HG02840 (cell line): ENCODE measurements around the gene PTH1R.
"Not testable (repeated sequence)": the region's sequence is repeated elsewhere in the genome, so short reads cannot be mapped to it uniquely, and the experiment has no call there.

Experiments
- ATAC-seq: cut with Tn5 transposase; IDR thresholded peaks from one replicate; pipeline ENCODE4 v1.9.1; 2021; ENCODE audit warnings: mild to moderate bottlenecking, moderate library complexity, moderate number of reproducible peaks; ENCODE audit not compliant: unreplicated experiment, low FRiP score

PTH1R gene

GRCh38 chr3:46908294-46908985 is 30.9 kb downstream of the PTH1R start:
- no peak for ATAC-seq

- no peak for ATAC-seq
Measured at GRCh38 chr3:46908986-46909534, 31.5 kb downstream of the PTH1R start.

GRCh38 chr3:46909535-46910161 is 32.1 kb downstream of the PTH1R start:
- ATAC-seq = no peak

- no peak for ATAC-seq
Measured at GRCh38 chr3:46910166-46910760, 32.7 kb downstream of the PTH1R start.

GRCh38 chr3:46910914-46911313 is 33.4 kb downstream of the PTH1R start:
- not testable (repeated sequence) for ATAC-seq

GRCh38 chr3:46912986-46913385 is 35.5 kb downstream of the PTH1R start:
- ATAC-seq = no peak

- ATAC-seq = no peak
Measured at GRCh38 chr3:46913644-46914043, 36.1 kb downstream of the PTH1R start.

- ATAC-seq = no peak
Measured at GRCh38 chr3:46914849-46915248, 37.3 kb downstream of the PTH1R start.

- ATAC-seq = no peak
Measured at GRCh38 chr3:46915297-46915822, 37.8 kb downstream of the PTH1R start.

- no peak for ATAC-seq
Measured at GRCh38 chr3:46916278-46916677, 38.8 kb downstream of the PTH1R start.

GRCh38 chr3:46916799-46917198 is 39.3 kb downstream of the PTH1R start:
- ATAC-seq = no peak

- no peak for ATAC-seq
Measured at GRCh38 chr3:46917257-46917656, 39.7 kb downstream of the PTH1R start.

GRCh38 chr3:46918202-46918601 is 40.7 kb downstream of the PTH1R start:
- ATAC-seq = no peak

GRCh38 chr3:46918634-46919033 is 41.1 kb downstream of the PTH1R start:
- no peak for ATAC-seq

GRCh38 chr3:46921041-46921440 is 43.5 kb downstream of the PTH1R start:
- ATAC-seq = no peak

GRCh38 chr3:46921871-46922271 is 44.4 kb downstream of the PTH1R start:
- ATAC-seq = no peak

GRCh38 chr3:46922426-46922825 is 44.9 kb downstream of the PTH1R start:
- ATAC-seq = no peak

GRCh38 chr3:46922871-46923558 is 45.5 kb downstream of the PTH1R start:
- ATAC-seq = no peak

- ATAC-seq = no peak
Measured at GRCh38 chr3:46923559-46924350, 46.2 kb downstream of the PTH1R start.
